ENCODE data around the gene INTS15. TPM values are rescaled to one million over a fixed set of nuclear protein-coding genes. Genes with fewer than 3 reads are reported as not detected.

INTS15 gene
- polyA plus RNA-seq, 1 of the 3 experiments (the other 2 are of a cell fraction) = 39.1 TPM

DNA sequence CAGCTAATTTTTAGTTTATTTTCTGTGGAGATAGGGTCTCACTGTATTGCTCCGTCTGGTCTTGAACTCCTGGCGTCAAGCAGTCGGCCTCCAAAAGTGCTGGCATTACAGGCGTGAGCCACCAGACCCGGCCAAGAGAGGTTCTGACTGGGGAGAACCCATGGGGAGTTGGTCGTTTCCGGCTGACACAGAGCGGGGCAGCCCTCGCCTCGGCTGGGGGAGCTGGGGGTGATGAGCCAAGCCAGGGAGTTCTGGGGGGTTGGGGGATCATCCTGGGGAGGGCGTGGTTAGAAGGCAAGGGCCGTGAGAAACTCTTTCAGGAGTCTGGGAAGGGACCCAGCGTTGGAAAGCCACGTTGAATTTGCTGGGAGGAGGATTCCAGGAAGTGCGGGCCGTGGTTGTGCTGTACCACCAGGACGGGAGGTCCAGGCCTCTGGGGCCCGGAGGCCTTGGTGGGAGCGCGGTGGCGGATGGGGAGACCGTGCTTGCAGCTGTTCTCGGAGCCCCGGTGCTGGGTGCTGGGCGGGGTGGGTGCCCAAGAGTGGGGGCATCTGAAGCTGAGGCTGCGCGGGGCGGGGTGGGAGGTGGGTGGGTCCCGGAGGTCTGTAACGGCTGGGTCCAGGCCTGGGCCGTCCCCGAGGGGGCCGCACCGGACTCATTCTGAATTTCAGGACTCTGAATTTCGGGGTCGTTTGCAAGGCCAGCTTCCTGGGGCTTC is 17.2 kb downstream of the INTS15 start:
- Histone ChIP-seq H3K9me3 (no peaks in the 10 kb centered on the region), H3K79me2 (ENCODE audit: insufficient read depth) (no peaks in the 10 kb centered on the region), H3K9ac (no peak overlapping the region), H3F3A (replicated peaks; ENCODE audit: insufficient read depth) (peaks cover 4% of the 10 kb centered on the region), H3K4me1 (ENCODE audit: control insufficient read depth in 1 of 2, insufficient read depth in 2 of 2, low read depth in 1 of 2, low read length in 1 of 2) (no peaks in the 10 kb centered on the region), H4K20me1 (ENCODE audit: insufficient read depth) (no peaks in the 10 kb centered on the region; the same call in 1 of the 2 replicates), H3K27ac (ENCODE audit: low read depth in 2 of 2, low read length in 1 of 2) (no peak overlapping the region), H3K4me2 (no peak overlapping the region), H3K36me3 (replicated peaks in 1 of 2; ENCODE audit: control insufficient read depth in 1 of 2, insufficient read depth in 2 of 2, low read length in 1 of 2) (peaks cover 15 to 21% of the 10 kb centered on the region in 2 experiments), H3K9me2 (no peaks in the 10 kb centered on the region), H2AFZ (ENCODE audit: low read depth) (no peak overlapping the region), H3K4me3 (ENCODE audit: low read depth in 2 of 2, low read length in 1 of 2) (no peak overlapping the region), H3K27me3 (ENCODE audit: insufficient read depth) (no peaks in the 10 kb centered on the region)
- POLR2A ChIA-PET = no interaction called here
- CTCF ChIA-PET = interaction anchor here (0.9 to 2.6 kb wide), 4 partner anchors 17 to 91 kb away, joined by 3 to 15 read pairs (median 4); partner anchors contain the start of gene INTS15
- TF ChIP-seq, protein P1, sequence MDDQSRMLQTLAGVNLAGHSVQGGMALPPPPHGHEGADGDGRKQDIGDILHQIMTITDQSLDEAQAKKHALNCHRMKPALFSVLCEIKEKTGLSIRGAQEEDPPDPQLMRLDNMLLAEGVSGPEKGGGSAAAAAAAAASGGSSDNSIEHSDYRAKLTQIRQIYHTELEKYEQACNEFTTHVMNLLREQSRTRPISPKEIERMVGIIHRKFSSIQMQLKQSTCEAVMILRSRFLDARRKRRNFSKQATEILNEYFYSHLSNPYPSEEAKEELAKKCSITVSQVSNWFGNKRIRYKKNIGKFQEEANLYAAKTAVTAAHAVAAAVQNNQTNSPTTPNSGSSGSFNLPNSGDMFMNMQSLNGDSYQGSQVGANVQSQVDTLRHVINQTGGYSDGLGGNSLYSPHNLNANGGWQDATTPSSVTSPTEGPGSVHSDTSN (IDR thresholded peaks at IDR 0.05) = no peak
- DNase-seq = peak; percentile 36
- WGBS (ENCODE audit: low lambda C conversion rate) = 94% methylated on average over 36 of the region's 36 CpGs

DNA sequence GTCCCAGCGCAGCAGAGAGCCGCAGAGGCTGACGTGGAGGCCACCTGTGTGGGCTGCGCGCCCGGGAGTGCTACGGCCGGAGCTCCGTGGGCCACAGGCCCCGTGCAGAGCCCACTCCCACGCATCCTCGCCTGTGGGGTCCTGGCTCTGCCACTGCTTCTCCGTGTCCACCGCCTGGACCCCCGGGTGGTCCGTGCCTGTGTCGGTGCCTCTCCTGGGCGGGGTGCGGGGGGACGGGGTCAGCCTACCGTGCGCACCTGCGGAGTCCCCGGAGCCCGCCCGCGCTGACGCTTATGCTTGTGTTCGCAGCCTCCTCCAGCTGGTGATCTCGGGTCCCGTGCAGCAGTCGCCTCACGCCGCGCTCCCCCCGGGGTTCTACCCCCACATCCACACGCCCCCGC is 17.8 kb downstream of the INTS15 start:
- no peaks in the 10 kb centered on the region for H3K79me2 ChIP-seq (ENCODE audit: insufficient read depth)
- no peaks in the 10 kb centered on the region for H3K4me1 ChIP-seq (ENCODE audit: control insufficient read depth in 1 of 2, insufficient read depth in 2 of 2, low read depth in 1 of 2, low read length in 1 of 2)
- WGBS (ENCODE audit: low lambda C conversion rate) = 96% methylated on average over 31 of the region's 38 CpGs
- peaks cover 4% of the 10 kb centered on the region for H3F3A ChIP-seq (replicated peaks; ENCODE audit: insufficient read depth)
- H3K27me3 ChIP-seq (ENCODE audit: insufficient read depth) = no peaks in the 10 kb centered on the region
- H2AFZ ChIP-seq (ENCODE audit: low read depth) = no peak overlapping the region
- no peak for TF ChIP-seq MXI1 (IDR thresholded peaks at IDR 0.05; ENCODE audit: low read depth, low read length)
- TF ChIP-seq RXRA (IDR thresholded peaks at IDR 0.05; ENCODE audit: borderline replicate concordance, low read depth) = no peak
- TF ChIP-seq, protein P2, sequence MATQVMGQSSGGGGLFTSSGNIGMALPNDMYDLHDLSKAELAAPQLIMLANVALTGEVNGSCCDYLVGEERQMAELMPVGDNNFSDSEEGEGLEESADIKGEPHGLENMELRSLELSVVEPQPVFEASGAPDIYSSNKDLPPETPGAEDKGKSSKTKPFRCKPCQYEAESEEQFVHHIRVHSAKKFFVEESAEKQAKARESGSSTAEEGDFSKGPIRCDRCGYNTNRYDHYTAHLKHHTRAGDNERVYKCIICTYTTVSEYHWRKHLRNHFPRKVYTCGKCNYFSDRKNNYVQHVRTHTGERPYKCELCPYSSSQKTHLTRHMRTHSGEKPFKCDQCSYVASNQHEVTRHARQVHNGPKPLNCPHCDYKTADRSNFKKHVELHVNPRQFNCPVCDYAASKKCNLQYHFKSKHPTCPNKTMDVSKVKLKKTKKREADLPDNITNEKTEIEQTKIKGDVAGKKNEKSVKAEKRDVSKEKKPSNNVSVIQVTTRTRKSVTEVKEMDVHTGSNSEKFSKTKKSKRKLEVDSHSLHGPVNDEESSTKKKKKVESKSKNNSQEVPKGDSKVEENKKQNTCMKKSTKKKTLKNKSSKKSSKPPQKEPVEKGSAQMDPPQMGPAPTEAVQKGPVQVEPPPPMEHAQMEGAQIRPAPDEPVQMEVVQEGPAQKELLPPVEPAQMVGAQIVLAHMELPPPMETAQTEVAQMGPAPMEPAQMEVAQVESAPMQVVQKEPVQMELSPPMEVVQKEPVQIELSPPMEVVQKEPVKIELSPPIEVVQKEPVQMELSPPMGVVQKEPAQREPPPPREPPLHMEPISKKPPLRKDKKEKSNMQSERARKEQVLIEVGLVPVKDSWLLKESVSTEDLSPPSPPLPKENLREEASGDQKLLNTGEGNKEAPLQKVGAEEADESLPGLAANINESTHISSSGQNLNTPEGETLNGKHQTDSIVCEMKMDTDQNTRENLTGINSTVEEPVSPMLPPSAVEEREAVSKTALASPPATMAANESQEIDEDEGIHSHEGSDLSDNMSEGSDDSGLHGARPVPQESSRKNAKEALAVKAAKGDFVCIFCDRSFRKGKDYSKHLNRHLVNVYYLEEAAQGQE (IDR thresholded peaks at IDR 0.05; ENCODE audit: low read depth, low read length) = no peak
- no peak for TF ChIP-seq EP300 (IDR thresholded peaks at IDR 0.05; ENCODE audit: borderline replicate concordance in 1 of 2, low read depth in 1 of 2, low read length in 1 of 2)
- TF ChIP-seq TEAD4 (IDR thresholded peaks at IDR 0.05; ENCODE audit: borderline replicate concordance, insufficient read depth) = no peak
- TF ChIP-seq RFX5 (IDR thresholded peaks at IDR 0.05; ENCODE audit: low read length) = no peak
- TF ChIP-seq FOXJ3 (CRISPR knock-in tag; IDR thresholded peaks at IDR 0.05) = no peak
- no peak for TF ChIP-seq TAF1 (IDR thresholded peaks at IDR 0.05; ENCODE audit: borderline replicate concordance, low read depth, low read length)
- no peak for TF ChIP-seq ELF1 (IDR thresholded peaks at IDR 0.05)
- no peak for TF ChIP-seq GABPA (IDR thresholded peaks at IDR 0.05; ENCODE audit: low read depth)
- TF ChIP-seq, protein P3, sequence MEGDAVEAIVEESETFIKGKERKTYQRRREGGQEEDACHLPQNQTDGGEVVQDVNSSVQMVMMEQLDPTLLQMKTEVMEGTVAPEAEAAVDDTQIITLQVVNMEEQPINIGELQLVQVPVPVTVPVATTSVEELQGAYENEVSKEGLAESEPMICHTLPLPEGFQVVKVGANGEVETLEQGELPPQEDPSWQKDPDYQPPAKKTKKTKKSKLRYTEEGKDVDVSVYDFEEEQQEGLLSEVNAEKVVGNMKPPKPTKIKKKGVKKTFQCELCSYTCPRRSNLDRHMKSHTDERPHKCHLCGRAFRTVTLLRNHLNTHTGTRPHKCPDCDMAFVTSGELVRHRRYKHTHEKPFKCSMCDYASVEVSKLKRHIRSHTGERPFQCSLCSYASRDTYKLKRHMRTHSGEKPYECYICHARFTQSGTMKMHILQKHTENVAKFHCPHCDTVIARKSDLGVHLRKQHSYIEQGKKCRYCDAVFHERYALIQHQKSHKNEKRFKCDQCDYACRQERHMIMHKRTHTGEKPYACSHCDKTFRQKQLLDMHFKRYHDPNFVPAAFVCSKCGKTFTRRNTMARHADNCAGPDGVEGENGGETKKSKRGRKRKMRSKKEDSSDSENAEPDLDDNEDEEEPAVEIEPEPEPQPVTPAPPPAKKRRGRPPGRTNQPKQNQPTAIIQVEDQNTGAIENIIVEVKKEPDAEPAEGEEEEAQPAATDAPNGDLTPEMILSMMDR (IDR thresholded peaks at IDR 0.05) = no peak
- TF ChIP-seq FOSL2 (IDR thresholded peaks at IDR 0.05; ENCODE audit: borderline replicate concordance, low read depth) = no peak
- TF ChIP-seq TCF12 (IDR thresholded peaks at IDR 0.05) = no peak
- no peak for TF ChIP-seq GATA2 (CRISPR knock-in tag; IDR thresholded peaks at IDR 0.05)
- H3K9me3 ChIP-seq = no peaks in the 10 kb centered on the region
- H3K4me2 ChIP-seq = no peak overlapping the region
- H3K36me3 ChIP-seq (replicated peaks in 1 of 2; ENCODE audit: control insufficient read depth in 1 of 2, insufficient read depth in 2 of 2, low read length in 1 of 2) = peaks cover 13 to 16% of the 10 kb centered on the region in 2 experiments
- H3K9me2 ChIP-seq = no peaks in the 10 kb centered on the region
- no peak overlapping the region for H3K4me3 ChIP-seq (ENCODE audit: low read depth in 2 of 2, low read length in 1 of 2)
- POLR2A ChIA-PET = no interaction called here
- peak; percentile 43 for DNase-seq
- no peaks in the 10 kb centered on the region for H4K20me1 ChIP-seq (ENCODE audit: insufficient read depth)
- CTCF ChIA-PET = interaction anchor here (1.0 to 2.6 kb wide), 3 partner anchors 18 to 92 kb away, joined by 3 to 15 read pairs (median 4); partner anchors contain the start of gene INTS15
- H3K9ac ChIP-seq = no peak overlapping the region
- no peak overlapping the region for H3K27ac ChIP-seq (ENCODE audit: low read depth in 2 of 2, low read length in 1 of 2)
